Breast epithelium (tissue), 3 donors: Measurements from ENCODE around the gene FAM110C.

Source experiments
- POLR2A ChIP-seq: fragments of 450-650 bp; IDR thresholded peaks from one replicate; pipeline ENCODE4 v1.6.1; 2016; ENCODE audit warnings: antibody characterized with exemption, mild to moderate bottlenecking, moderate library complexity
- TF ChIP-seq, protein P1 (sequence below), 3 donors: fragments of 450-650 bp; IDR thresholded peaks; one replicate each; pipeline ENCODE4 v1.5.1; 2016 to 2017; ENCODE audit warnings: antibody characterized with exemption in 3 of 3, mild to moderate bottlenecking in 3 of 3, moderate library complexity in 3 of 3

DNA sequence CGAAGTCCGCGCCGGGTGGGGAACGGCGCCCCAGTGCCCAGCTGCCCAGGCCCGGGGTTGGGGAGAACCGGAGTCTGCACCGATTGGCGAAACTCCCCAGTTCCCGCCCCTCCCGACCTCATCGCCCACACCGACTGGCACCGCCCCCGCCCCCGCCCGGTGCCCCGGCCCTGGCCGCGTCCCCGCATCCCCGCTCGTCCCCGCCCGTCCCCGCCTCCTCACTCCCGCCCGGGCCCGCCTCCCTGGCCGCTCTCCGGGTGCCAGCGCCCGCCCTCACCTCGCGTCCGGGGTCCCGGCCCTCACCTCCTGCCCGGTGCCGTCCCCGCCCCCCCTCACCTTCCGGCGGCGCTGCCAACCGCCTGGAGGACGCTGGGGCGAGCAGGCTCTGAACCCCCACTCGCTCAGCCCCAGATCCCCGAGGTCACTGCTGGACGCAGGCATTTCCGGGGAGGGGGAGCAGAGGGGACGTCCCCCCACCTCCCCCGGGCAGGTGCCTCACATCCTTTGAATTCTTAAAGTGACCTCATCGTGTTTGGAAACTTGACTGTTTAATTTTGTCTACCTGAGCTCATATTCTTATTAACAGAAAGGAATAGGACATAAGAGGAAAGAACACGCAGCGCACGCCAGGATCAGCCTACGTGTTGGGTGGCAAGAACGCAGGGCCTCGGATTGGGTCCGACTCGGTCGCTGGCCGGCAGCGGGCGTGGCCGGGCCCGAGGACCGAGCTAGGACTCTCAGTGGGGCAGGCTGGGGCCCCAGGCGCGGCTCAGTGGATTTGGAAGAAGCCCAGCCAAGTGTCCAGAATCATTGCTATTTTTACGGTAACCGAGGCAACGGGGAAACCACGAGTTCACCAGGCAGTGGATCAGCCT lies at the start of gene FAM110C:
- no peak for TF ChIP-seq POLR2A
- TF ChIP-seq, protein P1, sequence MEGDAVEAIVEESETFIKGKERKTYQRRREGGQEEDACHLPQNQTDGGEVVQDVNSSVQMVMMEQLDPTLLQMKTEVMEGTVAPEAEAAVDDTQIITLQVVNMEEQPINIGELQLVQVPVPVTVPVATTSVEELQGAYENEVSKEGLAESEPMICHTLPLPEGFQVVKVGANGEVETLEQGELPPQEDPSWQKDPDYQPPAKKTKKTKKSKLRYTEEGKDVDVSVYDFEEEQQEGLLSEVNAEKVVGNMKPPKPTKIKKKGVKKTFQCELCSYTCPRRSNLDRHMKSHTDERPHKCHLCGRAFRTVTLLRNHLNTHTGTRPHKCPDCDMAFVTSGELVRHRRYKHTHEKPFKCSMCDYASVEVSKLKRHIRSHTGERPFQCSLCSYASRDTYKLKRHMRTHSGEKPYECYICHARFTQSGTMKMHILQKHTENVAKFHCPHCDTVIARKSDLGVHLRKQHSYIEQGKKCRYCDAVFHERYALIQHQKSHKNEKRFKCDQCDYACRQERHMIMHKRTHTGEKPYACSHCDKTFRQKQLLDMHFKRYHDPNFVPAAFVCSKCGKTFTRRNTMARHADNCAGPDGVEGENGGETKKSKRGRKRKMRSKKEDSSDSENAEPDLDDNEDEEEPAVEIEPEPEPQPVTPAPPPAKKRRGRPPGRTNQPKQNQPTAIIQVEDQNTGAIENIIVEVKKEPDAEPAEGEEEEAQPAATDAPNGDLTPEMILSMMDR (IDR thresholded peaks at IDR 0.05) = no peak
